ENCODE measurements around the gene ARAP1.
"Not testable (repeated sequence)": the region's sequence is repeated elsewhere in the genome, so short reads cannot be mapped to it uniquely, and the experiment has no call there.

ARAP1 gene

DNA sequence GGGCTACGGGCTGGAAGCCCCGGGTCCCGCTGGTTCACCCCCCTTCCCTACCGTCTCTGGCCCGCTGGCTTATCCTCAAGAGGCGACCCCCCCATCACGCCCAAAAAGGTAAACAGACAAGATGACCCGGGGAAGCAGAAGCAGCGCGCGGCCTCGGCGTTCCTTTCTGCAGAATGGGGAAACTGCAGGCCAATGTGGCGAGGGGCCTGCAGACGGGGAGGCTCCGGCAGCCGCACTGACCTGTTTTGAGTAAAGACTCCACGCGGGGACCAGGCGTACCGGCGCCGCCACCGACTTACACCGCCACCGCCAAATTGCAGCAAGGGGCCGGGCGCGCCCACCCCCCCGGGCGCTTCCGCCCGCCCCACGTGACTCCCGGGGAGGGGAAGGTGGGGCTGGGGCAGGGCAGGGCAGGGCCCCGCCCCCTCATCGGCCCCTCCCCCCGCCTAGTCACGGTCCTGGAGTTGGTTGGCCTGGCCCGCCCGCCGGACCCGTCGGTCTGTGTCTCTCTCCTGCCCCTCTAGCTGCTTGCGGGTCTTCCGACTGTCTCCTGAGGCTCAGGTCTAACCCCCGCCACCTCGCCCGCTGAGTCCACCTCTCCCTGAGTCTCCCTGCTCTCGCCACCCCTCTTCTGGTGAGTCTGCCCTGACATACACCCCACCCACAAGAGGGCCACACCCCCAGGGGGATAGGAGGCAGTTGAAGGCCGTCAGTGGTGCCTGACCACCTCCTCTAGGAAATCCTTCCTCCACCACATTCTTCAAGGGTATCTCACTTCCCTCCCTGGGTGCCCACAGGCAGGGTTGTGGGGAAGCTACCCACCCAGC, at the start of gene ARAP1:
Gene ARAP1 (minus strand): TSS at position 321 of the 827 bp plus-strand sequence. CDS start 25,280 bp downstream, outside the sequence.
- peak; percentile 58 to 61 for DNase-seq

DNA sequence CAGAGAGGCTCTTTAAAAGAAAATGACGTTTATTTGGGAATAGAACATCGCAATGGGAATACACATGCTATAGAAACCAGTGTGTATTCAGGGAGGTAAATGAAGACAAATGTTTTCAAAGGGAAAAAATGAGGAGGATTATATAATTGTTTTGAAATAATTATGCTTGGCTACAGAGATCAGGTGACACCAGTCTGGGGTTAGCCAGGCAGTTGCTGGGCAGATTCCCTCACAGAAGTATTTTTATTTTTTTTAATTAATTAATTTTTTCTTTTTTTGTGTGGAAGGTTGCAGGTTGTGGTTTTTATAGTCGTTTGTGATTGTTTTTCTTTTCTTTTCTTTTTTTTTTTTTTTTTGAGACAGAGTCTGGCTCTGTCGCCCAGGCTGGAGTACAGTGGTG, 47.2 kb upstream of the ARAP1 start:
- DNase-seq = no peak

DNA sequence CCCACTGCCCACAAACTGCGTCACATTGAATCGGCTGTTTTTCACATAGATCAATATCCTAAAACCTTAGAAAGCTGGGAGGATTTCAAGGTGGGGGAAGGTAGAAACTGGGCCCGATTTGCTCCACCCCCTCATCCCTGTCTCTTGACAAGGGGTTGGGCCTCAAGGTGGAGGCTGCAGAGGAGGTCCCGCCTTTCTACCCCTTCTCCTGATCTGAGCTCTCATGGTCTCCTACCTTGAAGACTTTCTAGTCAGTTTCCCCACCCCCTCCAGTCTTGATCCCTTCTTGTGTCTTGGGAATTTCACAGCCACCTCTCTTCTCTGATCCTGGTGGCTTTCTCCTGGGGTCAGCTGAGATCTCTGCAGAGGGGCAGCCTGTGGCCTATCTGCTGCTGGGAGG, 46.2 kb upstream of the ARAP1 start:
- DNase-seq = no peak

DNA sequence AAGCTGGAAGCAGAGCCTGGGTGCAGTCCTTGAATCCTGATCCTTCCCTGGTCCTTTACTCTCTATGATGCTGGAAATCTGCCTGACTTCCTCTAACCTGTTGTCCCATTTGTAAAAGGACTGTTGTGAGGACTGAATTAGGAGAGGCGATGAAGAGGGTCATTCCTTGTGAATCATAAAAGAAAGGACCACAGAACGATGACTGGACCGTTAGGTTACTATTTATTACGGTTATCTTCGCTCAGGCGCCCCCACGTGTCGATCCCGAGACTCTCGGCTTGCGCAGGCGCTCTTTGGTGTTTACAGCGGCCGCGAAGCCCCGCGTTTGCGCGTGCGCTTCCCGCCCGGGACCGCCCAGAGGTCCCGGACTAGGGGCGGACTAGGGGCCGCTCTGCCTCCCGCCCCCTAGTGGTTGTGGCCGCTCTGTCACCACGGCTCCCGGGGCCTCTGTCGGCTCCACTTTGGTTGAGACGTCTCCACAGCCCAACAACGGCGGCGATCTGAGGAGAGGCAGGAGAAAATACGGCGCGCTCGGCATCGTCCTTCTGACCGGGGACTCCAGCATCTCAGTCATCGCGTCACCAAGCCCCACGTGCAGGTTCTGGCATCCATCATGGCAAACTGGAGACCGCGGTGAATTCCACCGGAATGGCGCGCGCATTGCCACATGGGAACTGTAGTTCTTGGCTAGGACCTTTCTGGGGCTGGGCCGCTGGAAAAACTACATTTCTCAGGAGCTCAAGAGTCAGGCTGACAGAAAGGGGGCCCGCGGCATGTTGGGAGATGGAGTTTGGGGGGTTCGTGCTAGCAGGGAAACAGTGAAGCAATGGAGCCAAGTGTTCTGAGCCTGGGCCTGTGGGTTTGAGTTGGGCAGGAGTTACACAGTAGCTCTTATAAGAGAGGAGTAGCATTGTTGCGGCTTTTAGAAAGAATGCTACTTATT, 41.5 kb upstream of the ARAP1 start, which contains the start of gene STARD10:
Gene STARD10 (minus strand): TSS at position 623 of the 943 bp plus-strand sequence. CDS start 12,866 bp downstream, outside the sequence.
- peak; percentile 88 to 93 for DNase-seq

DNA sequence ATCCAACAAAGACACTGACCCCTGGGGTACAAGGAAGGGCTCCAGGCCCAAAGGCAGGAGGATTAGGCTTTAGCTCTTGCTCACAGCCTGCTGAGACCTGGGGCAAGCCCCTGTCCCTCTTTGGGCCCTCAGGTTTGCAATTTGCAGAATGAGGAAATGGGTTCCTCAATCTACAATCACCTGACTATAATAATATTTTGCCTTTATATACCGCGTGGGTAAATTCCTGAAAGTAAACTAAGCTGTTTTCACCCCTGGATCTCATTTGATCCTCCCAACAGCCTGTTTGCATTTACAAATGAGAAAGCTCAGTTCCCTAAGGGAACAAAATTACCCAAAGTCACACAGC, 40.8 kb upstream of the ARAP1 start:
- no peak for DNase-seq

DNA sequence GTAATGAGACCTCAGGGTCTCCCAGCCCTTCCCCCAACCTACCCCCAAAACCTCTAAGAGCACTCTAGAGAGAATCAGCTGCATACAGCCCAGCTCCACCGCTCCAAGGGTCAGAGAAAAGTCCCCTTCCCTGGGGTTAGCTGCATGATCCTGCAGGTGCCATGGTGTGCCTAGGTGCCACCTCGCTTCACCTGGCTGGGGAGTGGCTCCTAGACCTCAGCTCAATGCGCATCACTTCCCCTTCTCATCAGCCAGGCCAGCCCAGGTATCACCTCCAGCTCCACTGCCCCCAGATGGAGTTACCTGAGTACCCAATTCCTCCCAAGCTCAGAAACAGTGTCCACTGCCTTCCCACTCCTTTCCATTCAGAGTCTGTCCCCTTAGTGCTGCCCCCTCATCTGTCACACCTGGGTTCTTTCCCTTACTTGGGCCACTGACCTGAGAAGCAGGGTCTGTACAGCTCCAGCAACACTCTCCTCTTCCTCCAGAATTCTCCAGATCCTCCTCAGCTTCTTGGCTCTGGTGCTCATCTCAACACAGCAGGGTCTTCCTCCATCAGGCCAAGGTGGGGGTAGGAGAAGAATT, 40.3 kb upstream of the ARAP1 start:
- DNase-seq = no peak

DNA sequence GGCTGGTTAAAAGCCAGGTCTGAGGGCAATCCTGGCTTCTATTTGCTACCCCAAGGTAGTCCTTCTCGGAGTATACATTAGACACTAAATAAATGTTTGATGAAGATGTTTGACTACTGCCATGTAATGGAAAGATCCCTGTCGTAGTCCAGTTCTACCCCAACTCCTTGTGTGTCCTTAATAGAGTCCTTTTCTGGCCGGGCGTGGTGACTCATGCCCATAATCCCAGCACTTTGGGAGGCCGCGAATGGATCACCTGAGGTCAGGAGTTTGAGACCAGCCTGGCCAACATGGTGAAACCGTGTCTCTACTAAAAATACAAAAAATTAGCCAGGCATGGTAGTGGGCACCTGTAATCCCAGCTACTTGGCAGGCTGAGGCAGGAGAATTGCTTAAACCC, 39.0 kb upstream of the ARAP1 start:
- DNase-seq = not testable (repeated sequence)

DNA sequence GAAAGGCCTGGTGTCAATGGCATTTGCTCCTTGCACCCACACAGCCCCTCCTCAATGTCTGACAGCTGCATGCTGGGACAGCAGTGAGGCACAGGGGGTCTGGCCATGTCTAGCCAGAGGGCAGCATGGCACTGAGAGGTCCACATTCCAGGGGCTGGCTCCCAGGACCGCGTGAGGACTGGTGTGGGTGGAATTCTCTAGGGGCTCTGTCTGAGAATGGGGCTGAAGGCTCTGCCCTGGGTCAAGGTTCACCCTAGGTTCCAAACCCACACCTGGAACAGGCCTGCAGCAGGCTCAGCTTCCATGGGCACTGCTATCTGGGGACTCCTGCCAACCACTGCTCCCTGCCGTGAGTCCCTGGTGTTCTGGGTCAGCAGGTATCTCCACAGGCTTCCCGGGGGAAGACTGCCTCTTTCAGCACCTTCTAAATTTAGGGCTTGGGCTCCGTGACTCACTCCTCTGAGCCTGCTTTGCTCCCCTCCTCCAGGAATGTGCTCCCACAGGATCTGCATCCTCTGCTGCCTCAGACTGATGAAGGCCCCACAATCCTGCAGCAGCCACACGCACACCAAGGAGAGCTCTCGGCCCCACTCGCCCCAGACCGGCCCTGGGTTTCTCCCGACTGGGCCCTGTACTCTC, 37.4 kb upstream of the ARAP1 start:
- DNase-seq = no peak

DNA sequence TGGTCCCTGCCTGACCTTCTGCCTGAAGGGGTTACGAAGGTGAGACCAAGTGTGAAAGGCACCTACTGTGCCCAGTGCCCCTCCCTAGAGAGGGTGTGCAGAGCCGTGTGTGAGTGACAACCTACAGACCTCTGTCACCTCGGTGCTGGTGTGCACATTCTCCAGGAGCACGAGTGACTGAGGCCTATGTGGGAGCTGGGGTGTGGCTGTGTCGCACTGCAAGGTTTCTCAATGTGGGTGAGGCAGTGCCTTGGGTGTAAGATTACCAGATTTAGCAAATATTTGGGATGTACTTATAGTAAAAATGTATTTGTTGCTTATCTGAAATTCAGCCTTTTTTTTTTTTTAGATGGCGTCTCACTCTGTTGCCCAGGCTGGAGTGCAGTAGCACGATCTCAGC, 36.0 kb upstream of the ARAP1 start:
- no peak for DNase-seq

DNA sequence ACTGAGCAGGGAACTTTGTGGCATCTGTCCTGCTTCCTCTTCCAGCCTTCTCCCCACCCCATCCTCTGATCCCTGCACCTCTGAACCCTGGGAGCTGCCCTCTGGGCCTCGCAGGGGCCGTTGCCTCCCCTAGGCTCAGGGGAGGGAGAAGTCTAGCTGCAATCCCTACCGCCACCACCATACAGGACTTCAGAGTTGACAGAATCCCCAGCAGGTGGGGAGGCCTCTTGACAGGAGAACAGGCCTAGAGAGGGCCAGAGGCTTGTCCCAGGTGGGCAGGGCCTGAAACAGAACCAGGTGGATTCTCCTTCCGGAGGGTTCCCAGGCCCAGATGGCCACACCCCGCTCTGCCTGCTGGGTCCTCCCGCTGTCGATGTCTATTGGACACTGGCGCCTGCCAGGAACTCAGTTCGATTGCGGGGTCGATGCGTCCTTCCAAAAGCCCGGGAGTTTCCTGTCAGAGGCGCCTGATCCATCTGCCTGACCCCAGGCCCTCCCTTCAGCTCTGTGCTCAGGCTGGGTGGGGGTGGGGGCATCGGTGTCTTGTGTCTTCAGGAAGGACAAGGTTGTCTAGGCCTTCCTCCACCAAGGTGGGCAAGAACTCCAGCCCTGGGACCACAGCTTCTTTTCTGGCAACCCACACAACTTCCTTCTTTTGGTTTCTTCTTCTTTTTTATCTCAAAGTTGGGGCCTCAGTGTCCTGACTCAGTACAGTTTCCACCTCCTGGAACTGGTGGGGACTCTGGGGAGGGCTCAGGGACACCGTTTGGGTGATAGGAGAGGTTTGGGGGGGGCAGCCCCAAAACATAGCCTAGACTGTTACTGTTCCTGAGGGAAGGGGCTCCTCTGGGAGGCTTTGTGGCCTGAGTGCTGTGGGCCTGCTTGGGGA, 35.3 kb upstream of the ARAP1 start:
- DNase-seq = no peak

DNA sequence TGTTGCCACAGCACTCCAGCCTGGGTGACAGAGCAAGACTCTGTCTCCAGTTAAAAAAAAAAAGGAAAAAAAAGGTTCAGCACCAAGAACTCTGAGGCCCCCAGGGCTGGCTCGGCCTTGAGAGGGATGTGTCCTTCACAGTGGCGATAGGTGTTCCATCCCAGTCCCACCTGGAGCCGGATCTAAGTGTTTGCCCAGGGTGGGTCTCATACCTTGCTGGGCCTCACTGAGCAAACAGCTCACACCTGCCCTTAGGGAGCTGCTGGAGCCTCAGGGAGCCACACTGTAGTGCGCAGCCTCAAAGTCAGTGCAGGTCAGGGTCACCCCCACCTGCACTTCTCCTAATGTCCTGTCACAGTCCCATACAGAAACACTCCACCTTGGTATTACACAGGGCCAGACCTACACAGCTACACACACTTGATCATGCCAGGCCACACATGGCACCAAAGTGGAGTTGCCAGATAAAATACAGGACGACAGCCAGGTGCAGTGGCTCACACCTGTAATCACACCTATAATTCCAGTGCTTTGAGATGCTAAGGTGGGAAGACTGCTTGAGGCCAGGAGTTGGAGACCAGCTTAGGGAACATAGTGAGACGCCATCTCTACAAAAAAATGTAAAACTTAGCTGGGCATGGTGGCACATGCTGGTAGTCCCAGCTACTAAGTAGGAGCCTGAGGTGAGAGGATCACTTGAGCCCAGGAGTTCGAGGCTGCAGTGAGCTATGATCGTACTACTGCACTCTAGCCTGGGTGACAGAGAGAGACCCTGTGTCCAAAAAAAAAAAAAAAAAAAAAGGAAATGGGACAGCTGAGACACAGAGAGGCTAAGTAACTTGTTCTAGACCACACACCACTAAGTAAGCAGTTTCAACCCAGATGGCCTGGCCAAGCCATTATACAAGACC, 34.4 kb upstream of the ARAP1 start:
- DNase-seq = no peak

DNA sequence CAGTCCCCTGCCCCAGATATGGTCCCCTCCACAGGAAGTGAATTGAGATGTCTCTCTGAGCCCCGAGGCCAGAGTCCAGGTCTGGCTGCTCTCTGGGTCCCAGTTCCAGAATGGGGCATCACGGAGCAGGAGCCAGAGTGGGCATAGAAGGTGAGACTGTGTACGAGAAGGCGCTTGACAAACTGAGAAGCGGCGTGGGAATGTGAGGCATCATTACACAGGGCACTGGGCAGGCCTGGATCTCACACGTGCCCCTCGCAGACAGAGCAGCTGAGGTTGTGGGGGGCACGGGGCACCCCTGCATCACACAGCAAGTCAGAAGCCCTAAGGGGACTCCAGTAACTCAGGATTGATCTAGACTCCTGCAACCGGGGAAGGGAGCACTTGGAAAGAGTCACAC, 32.5 kb upstream of the ARAP1 start:
- DNase-seq = no peak

DNA sequence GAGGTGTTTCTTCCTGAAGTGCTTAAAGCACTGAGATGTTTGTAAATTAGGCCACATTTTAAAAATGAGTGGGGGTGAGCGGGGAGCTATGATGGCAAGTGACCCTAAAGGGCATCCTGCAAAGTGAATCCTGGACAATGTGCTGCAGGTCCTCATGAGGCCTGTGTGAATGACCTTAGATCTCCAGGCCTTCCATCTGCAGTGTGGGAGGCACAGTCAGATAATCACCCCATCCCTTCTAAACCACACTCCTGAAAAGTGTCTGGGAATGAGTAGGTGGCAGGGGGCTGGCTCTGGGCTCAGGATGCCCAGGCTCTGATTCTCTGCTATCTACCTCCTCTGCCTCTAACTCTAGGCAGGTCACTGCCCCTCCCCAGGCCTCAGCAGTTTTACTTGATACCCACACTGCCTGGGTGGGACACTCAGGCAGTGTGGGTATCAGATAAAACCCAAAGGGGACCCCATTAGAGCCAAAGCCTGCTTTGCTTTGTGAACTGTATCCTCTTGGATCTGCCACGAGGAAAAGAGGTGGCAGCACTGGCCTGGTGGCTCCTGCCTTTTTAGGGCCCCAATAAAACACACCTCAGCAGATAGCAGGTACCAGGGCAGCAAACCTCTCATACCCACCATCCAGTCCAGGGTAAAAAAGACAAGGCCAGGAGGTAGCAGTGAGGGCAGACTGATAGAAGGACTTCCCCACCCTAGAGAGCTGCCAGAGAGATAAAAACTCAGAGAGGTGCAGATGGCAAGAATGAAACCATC, 31.1 kb upstream of the ARAP1 start:
- DNase-seq = no peak

DNA sequence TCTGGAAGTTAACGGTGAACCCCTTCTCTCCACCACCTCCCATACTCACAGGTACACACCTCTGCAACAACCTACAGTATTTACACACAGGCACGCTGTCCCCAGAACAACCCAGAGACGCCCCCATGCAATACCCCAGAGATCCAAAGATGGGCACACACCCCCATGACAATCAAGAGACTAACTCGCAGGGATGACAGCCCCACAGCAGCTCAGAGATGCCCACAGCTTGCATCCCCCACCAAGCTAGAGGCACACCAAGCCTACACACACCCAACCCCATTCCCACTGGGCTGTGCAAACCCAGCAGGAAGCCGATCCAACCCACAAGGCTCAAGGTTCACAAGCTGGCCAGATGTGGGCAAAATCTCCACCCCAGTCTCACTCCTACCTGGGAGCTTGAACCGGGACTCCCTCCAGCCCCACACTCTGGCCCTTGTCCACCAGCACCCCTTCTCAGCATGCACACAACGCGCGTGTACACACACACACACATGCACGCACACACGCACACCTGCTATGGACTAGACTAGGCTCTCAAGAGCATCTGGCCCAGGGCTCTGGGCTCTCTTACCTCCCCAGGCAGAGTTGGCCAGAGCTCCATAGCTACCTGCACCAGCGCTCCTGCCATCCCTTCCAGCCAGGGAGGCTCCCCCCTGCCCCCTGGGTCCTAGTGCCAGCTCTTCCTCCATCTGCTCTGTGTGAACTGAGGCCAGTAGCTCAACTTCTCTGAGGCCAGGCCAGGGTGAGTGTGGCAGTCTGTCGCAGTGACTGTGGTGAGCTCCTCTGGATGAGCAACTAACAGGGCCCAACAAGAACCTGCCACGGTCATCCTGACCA, 30.1 kb upstream of the ARAP1 start:
- DNase-seq = no peak

DNA sequence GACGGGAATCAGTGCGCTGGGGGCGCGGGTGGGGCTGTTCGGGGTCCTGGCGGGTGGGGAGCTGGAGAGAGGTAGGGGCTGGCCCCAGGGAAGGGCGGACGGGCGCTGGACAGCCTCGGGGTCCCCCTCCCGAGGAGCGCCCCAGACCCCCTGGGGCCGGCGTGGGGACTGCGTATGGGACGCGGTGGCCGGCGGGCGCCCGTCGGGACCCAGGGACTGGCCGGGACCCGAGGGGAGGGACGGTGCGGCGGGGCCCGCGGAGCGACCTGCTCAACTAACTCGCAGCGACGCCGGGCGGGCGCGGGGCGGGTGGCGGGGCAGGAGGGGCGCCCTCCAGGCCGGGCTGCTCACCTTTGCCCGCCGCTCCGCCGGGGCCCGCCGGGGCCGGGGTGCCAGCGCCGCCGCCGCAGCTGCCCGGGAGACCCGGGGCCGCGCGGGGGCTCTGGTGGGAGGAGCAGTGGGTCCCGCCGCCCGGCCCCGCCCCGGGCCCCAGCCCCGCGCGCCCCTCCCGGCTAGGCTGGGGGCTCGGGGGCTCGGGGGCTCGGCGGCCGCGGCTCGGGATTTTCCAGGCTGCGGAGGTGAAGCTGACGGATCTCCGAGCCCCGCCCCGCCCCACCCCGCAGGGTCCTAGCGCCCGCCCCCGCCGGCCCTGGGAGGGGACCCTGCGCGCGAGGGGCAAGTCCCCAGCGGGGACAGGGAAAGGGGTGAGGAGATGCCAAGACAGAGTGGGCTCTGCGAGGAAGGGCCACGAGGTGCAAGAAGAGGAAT, 29.3 kb upstream of the ARAP1 start:
- peak; percentile 26 for DNase-seq

DNA sequence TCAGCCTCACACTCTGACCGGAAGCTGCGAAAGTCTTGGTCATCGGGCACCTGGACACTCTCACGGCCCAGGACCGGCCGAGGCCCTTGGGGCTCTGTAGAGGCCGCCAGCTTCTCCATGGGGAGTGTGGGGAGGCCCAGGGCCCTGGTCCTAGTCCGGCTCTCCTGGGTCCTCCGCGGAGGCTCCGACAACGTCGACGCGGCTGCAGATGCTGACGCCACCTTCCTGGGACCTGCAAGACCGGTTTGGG, 28.8 kb upstream of the ARAP1 start:
- no peak for DNase-seq

DNA sequence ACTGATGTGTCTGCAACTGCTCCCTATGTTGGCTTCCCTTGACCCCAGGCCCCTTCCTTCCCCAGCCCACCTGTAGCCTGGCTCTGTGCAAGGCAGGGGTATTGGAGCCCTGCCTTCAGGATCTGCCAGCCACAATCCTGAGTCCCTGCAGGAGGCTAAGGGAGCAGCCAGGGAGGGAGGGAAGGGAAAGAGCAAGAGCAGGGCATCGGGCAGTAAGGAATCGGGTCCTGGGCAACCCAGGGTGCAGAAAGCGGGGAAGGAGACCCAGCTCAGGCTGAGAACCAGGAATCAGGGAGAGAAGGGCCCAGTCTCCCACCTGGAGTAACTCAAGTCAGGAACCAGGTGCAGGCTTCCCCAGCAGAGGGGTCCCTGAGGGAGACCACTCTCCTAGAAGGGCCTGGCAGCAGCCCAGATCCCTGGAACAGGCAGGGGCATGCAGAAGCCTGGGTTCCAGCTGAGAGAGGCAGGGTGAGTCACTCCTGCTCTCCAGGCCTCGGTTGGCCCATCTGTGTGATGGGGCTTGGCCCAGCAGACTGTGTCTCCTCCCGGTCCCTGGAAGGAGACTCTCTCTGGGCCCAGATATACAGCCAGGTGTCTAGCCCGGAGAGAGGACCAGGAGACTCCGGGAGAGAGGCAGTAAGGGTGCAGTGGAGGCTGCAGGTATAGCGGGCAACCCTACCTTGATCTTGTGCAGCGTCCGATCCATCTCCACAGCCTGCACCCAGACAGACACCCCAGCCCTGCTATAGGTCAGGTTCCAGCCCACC, 28.3 kb upstream of the ARAP1 start:
- no peak for DNase-seq
